ENCODE measurements around the gene UMAD1. TPM values are rescaled to one million over a fixed set of nuclear protein-coding genes. Genes with fewer than 3 reads are reported as not detected.

The UMAD1 gene
- total RNA-seq (2014; rRNA removed; shearing (Covaris generic)) (8.3 and 8.4 TPM in 2 replicates), polyA plus RNA-seq (2016; fragmentation: Nextera tagmentation; extraction: Ambion mirVana) (10.3 and 12.4 TPM in 2 replicates)
- long read RNA-seq, partial matches to known transcripts: 0 of 1 reads
- long read RNA-seq, other reads (novel, unspliced or antisense): 1 of 1 reads

GRCh38 chr7:7640221-7641128, at the start of gene UMAD1:
Gene UMAD1 (plus strand): TSS chr7:7640752. CDS start chr7:7673372, 32,620 bp downstream.
- Histone ChIP-seq H3K4me3 (peak within 1 kb of the TSS; percentile 61), H3K36me3 (ENCODE audit: insufficient read depth) (peaks cover 10% of the 10 kb centered on the region; the same call in 1 of the 2 replicates), H3K79me2 (replicated peaks; ENCODE audit: insufficient read depth) (peaks cover 30% of the 10 kb centered on the region), H3K27me3 (ENCODE audit: insufficient read depth) (no peaks in the 10 kb centered on the region), H2AFZ (peak within 1 kb of the TSS; percentile 75), H3F3A (replicated peaks; ENCODE audit: low read depth) (peaks cover 4% of the 10 kb centered on the region; the same call in 1 of the 2 replicates), H4K20me1 (replicated peaks; ENCODE audit: insufficient read depth) (no peaks in the 10 kb centered on the region), H3K9me2 (ENCODE audit: insufficient read depth) (no peaks in the 10 kb centered on the region), H3K27ac (ENCODE audit: low read depth) (peak within 1 kb of the TSS; percentile 65), H3K4me2 (peak within 1 kb of the TSS; percentile 85), H3K4me1 (ENCODE audit: insufficient read depth) (peaks cover 9% of the 10 kb centered on the region)
- H3K4me3 Mint-ChIP-seq: peak within 1 kb of the TSS; percentile 96
- peak; percentile 96 for ATAC-seq
- H3K27me3 Mint-ChIP-seq (ENCODE audit: insufficient read depth, low read depth, poor library complexity): peaks cover 10% of the 10 kb centered on the region
- H3K36me3 Mint-ChIP-seq (ENCODE audit: low read depth): peaks cover 13% of the 10 kb centered on the region
- H3K27ac Mint-ChIP-seq: peak within 1 kb of the TSS; percentile 99
- no peaks in the 10 kb centered on the region for H3K9me3 Mint-ChIP-seq
- TF ChIP-seq JUNB (IDR thresholded peaks at IDR 0.05; ENCODE audit: unreplicated experiment): no peak
- TF ChIP-seq ZNF462 (CRISPR knock-in tag; IDR thresholded peaks at IDR 0.05): no peak
- no peak for TF ChIP-seq EZH2 (IDR thresholded peaks at IDR 0.05; ENCODE audit: low read depth, unreplicated experiment)
- peak; percentile 82 for TF ChIP-seq ETS1 (IDR thresholded peaks at IDR 0.05)
- no peak for TF ChIP-seq STAT1 (IDR thresholded peaks at IDR 0.05; ENCODE audit: unreplicated experiment)
- peak; percentile 81 for TF ChIP-seq CREB1 (CRISPR knock-in tag; IDR thresholded peaks at IDR 0.05; ENCODE audit: low read depth)
- TF ChIP-seq NANOG (IDR thresholded peaks at IDR 0.05; ENCODE audit: borderline replicate concordance): peak; percentile 40; the same call in 1 of the 2 replicates
- no peak for TF ChIP-seq CTCF (conservative IDR thresholded peaks at IDR 0.05; ENCODE audit: low read depth in 2 of 2)
- TF ChIP-seq POLR2AphosphoS5 (IDR thresholded peaks at IDR 0.05; ENCODE audit: low read depth): peak; percentile 86
- peak; percentile 99 for DNase-seq (ENCODE audit: low spot score)
- H3K4me1 Mint-ChIP-seq: peaks cover 34% of the 10 kb centered on the region
